CD14-positive monocyte (primary cell): Measurements from ENCODE around the gene FGGY. TPM values are rescaled to one million over a fixed set of nuclear protein-coding genes. Genes with fewer than 3 reads are reported as not detected.

ENCODE experiments used
- DNase-seq, 3 donors: peaks; one replicate each; pipeline ENCODE4 v3.0.0-alpha.2; 2011 to 2022
- H2AFZ ChIP-seq: 2 replicates; pipeline ENCODE4 v1.6.0; 2012; ENCODE audit warnings: mild to moderate bottlenecking, low read depth, low read length, inconsistent platforms; ENCODE audit not compliant: insufficient read depth, poor library complexity, severe bottlenecking
- H3K27ac ChIP-seq, 2 donors: 1 replicate in 1 of 2; 2 replicates in 1 of 2; pipeline ENCODE4 v1.5.1; 2012 to 2013; ENCODE audit warnings: low read length in 2 of 2, control low read depth in 1 of 2, inconsistent platforms in 1 of 2, low read depth in 1 of 2, mild to moderate bottlenecking in 1 of 2
- H3K27me3 ChIP-seq, 2 donors: one replicate each; pipeline versions ENCODE4 v1.6.0 to v1.6.1; 2011 to 2013; ENCODE audit warnings: low read length in 2 of 2; ENCODE audit not compliant: control insufficient read depth in 2 of 2, insufficient read depth in 2 of 2
- H3K36me3 ChIP-seq, 2 donors: replicated peaks in 1 of 2; 1 replicate in 1 of 2; 2 replicates in 1 of 2; pipeline versions ENCODE4 v1.5.1 to v1.6.1; 2012 to 2013; ENCODE audit warnings: low read length in 2 of 2, control low read depth in 1 of 2, inconsistent platforms in 1 of 2, mild to moderate bottlenecking in 1 of 2; ENCODE audit not compliant: insufficient read depth in 2 of 2, control insufficient read depth in 1 of 2
- H3K4me1 ChIP-seq, 2 donors: 1 replicate in 1 of 2; 2 replicates in 1 of 2; pipeline versions ENCODE4 v1.5.1 to v1.6.1; 2012 to 2013; ENCODE audit warnings: low read length in 2 of 2, control low read depth in 1 of 2, inconsistent platforms in 1 of 2, mild to moderate bottlenecking in 1 of 2, moderate library complexity in 1 of 2; ENCODE audit not compliant: insufficient read depth in 2 of 2, control insufficient read depth in 1 of 2
- H3K4me2 ChIP-seq: replicated peaks from 2 replicates; pipeline ENCODE3; 2012; ENCODE audit warnings: low read length, moderate library complexity, mild to moderate bottlenecking; ENCODE audit not compliant: poor library complexity, severe bottlenecking; ENCODE audit errors: extremely low read depth
- H3K4me3 ChIP-seq, 3 experiments: fragments of 200-600 bp in 1 of 3; sonication (generic) in 1 of 3; replicated peaks in 1 of 3; 1 replicate in 2 of 3; 2 replicates in 1 of 3; pipeline ENCODE4 v1.5.1; 2011 to 2013; ENCODE audit warnings: low read length in 3 of 3, mild to moderate bottlenecking in 3 of 3, control low read depth in 2 of 3, low read depth in 2 of 3, inconsistent platforms in 1 of 3, moderate library complexity in 1 of 3
- H3K79me2 ChIP-seq: 2 replicates; pipeline ENCODE4 v1.6.0; 2012; ENCODE audit warnings: mild to moderate bottlenecking, control low read depth, inconsistent platforms, low read length, moderate library complexity; ENCODE audit not compliant: insufficient read depth
- H3K9ac ChIP-seq: 2 replicates; pipeline ENCODE4 v1.6.0; 2017; ENCODE audit warnings: low read length, mild to moderate bottlenecking; ENCODE audit not compliant: insufficient read depth, poor library complexity, severe bottlenecking
- H3K9me3 ChIP-seq, 2 donors: replicated peaks in 1 of 2; 1 replicate in 1 of 2; 2 replicates in 1 of 2; pipeline versions ENCODE4 v1.5.1 to v1.6.1; 2012 to 2013; ENCODE audit warnings: low read length in 2 of 2, control low read depth in 1 of 2; ENCODE audit not compliant: control insufficient read depth in 1 of 2, insufficient read depth in 1 of 2
- H4K20me1 ChIP-seq: 2 replicates; pipeline ENCODE4 v1.6.0; 2012; ENCODE audit warnings: mild to moderate bottlenecking, low read length, control low read depth, moderate library complexity; ENCODE audit not compliant: insufficient read depth
- H3K27ac Mint-ChIP-seq, 7 donors: one replicate each; pipeline ENCODE4 v1.8.0; 2020; ENCODE audit warnings: mild to moderate bottlenecking in 7 of 7, mixed read lengths in 7 of 7, moderate library complexity in 6 of 7, inconsistent platforms in 2 of 7
- H3K27me3 Mint-ChIP-seq, 3 donors: one replicate each; pipeline ENCODE4 v1.8.0; 2021 to 2022; ENCODE audit warnings: low read depth in 3 of 3, mild to moderate bottlenecking in 3 of 3, mixed read lengths in 3 of 3, moderate library complexity in 3 of 3, inconsistent platforms in 1 of 3
- H3K36me3 Mint-ChIP-seq, 2 donors: one replicate each; pipeline ENCODE4 v1.8.0; 2020; ENCODE audit warnings: mixed read lengths in 2 of 2, inconsistent platforms in 1 of 2, mild to moderate bottlenecking in 1 of 2
- H3K4me1 Mint-ChIP-seq: one replicate; pipeline ENCODE4 v1.8.0; 2020; ENCODE audit warnings: mild to moderate bottlenecking, mixed read lengths
- H3K4me3 Mint-ChIP-seq, 2 donors: one replicate each; pipeline ENCODE4 v1.8.0; 2020; ENCODE audit warnings: mild to moderate bottlenecking in 2 of 2, mixed read lengths in 2 of 2, moderate library complexity in 1 of 2
- H3K9me3 Mint-ChIP-seq, 7 donors: one replicate each; pipeline ENCODE4 v1.8.0; 2020 to 2022; ENCODE audit warnings: mixed read lengths in 7 of 7, mild to moderate bottlenecking in 6 of 7, moderate library complexity in 6 of 7, inconsistent platforms in 2 of 7
- WGBS: methylation state at CpG from one replicate; pipeline ENCODE4 v1.1.5; 2013; ENCODE audit warnings: missing lambda C conversion rate; ENCODE audit not compliant: insufficient coverage; 5-methylcytosine and 5-hydroxymethylcytosine counted together
- intact Hi-C, 2 donors: fragments of 100-400 bp; cut with micrococcal nuclease; formaldehyde crosslinking; loops; one replicate each; pipeline versions ENCODE4 v1.15.0 to v1.15.1; 2023
- polyA plus RNA-seq, 3 donors: library from polyadenylated mRNA; depleted of rRNA in 1 of 3; unstranded in 2 of 3; stranded (reverse) in 1 of 3; fragments of 300-500 nt in 2 of 3; fragments of >200 nt in 1 of 3; fragmentation: Illumina TruSeq in 2 of 3; gene quantifications; 1 replicate in 2 of 3; 2 replicates in 1 of 3; pipeline ENCODE4 v1.2.3, GENCODE V29; 2012 to 2021
- TF ChIP-seq, protein P1 (sequence below): fragments of 200-600 bp; IDR thresholded peaks from one replicate; pipeline ENCODE4 v1.8.0; 2022; ENCODE audit warnings: antibody characterized with exemption, mild to moderate bottlenecking

FGGY gene
- polyA plus RNA-seq, 3 donors, result 2.3 to 4.3 (median 2.9) TPM

DNA sequence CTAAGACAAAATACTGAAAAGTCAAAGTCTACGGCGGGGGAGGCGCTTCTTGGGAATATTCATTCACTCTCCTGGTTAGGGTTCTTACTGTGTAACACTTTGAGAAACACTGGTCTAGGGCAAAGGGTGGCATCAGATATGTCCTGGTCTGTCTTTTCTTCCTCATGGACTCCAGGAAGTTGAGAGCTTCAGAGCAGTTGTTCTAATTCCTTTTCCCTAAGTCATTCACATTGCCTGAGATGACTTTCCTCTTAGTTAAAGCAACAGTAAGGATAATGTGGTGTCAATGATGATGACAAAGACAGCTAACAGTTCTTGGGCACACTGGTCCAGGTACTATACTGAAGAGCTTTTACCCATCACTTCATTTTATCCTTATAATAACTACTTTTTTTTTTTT lies 27.0 kb downstream of the FGGY start:
- Mint-ChIP-seq H3K27ac (no peak overlapping the region), H3K9me3 (peaks cover 0 to 12% (median 7%) of the 10 kb centered on the region in 7 donors), H3K27me3 (peaks cover 0 to 2% (median 0%) of the 10 kb centered on the region in 3 donors), H3K36me3 (peaks cover 2 to 4% of the 10 kb centered on the region in 2 donors), H3K4me3 (no peak overlapping the region), H3K4me1 (peaks cover 10% of the 10 kb centered on the region)
- no peak for DNase-seq
- H3K36me3 ChIP-seq, result no peaks in the 10 kb centered on the region
- H3K9ac ChIP-seq, result no peak overlapping the region
- H3K9me3 ChIP-seq, result no peaks in the 10 kb centered on the region
- H3K4me2 ChIP-seq, result no peak overlapping the region
- H3K79me2 ChIP-seq, result no peaks in the 10 kb centered on the region
- H2AFZ ChIP-seq, result no peak overlapping the region
- H3K27ac ChIP-seq, result no peak overlapping the region
- no peaks in the 10 kb centered on the region for H4K20me1 ChIP-seq
- H3K4me1 ChIP-seq, result peaks cover 8 to 10% of the 10 kb centered on the region in 2 donors
- no peak overlapping the region for H3K4me3 ChIP-seq
- no CpG with 5 or more reads among the region's 3 CpGs for WGBS
- intact Hi-C loops, result no loop called here
- no peaks in the 10 kb centered on the region for H3K27me3 ChIP-seq
- TF ChIP-seq, protein P1, sequence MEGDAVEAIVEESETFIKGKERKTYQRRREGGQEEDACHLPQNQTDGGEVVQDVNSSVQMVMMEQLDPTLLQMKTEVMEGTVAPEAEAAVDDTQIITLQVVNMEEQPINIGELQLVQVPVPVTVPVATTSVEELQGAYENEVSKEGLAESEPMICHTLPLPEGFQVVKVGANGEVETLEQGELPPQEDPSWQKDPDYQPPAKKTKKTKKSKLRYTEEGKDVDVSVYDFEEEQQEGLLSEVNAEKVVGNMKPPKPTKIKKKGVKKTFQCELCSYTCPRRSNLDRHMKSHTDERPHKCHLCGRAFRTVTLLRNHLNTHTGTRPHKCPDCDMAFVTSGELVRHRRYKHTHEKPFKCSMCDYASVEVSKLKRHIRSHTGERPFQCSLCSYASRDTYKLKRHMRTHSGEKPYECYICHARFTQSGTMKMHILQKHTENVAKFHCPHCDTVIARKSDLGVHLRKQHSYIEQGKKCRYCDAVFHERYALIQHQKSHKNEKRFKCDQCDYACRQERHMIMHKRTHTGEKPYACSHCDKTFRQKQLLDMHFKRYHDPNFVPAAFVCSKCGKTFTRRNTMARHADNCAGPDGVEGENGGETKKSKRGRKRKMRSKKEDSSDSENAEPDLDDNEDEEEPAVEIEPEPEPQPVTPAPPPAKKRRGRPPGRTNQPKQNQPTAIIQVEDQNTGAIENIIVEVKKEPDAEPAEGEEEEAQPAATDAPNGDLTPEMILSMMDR, result no peak

DNA sequence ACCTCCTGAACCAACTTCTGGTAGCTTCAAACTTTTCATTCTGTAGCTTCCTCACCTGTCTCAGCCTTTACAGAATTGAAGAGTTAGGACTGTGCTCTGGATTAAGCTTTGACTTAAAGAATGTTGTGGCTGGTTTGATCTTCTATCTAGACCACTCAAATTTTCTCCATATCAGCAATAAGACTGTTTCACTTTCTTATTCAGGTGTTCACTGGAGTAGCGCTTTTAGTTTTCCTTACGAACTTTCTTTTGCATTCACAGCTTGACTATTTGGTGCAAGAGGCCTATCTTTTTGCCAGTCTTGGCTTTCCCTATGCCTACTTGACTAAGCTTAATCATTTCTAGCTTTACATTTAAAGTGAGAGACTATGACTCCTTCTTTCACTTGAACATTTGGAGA lies 31.5 kb downstream of the FGGY start:
- Histone ChIP-seq H3K9ac (no peak overlapping the region), H3K27me3 (no peaks in the 10 kb centered on the region), H3K4me2 (no peak overlapping the region), H3K36me3 (no peaks in the 10 kb centered on the region), H2AFZ (no peak overlapping the region), H3K4me3 (no peak overlapping the region), H3K27ac (no peak overlapping the region), H4K20me1 (no peaks in the 10 kb centered on the region), H3K9me3 (no peaks in the 10 kb centered on the region), H3K79me2 (no peaks in the 10 kb centered on the region), H3K4me1 (peaks cover 6% of the 10 kb centered on the region in 2 donors)
- no peak overlapping the region for H3K27ac Mint-ChIP-seq
- TF ChIP-seq, protein P1, result no peak
- peaks cover 2 to 7% of the 10 kb centered on the region in 2 donors for H3K36me3 Mint-ChIP-seq
- H3K27me3 Mint-ChIP-seq, result peaks cover 0 to 4% (median 0%) of the 10 kb centered on the region in 3 donors
- WGBS, result 100% methylated on average over 1 of the region's 2 CpGs
- H3K4me3 Mint-ChIP-seq, result no peak overlapping the region
- H3K9me3 Mint-ChIP-seq, result peaks cover 0 to 12% (median 7%) of the 10 kb centered on the region in 7 donors
- peaks cover 6% of the 10 kb centered on the region for H3K4me1 Mint-ChIP-seq
- intact Hi-C loops, result no loop called here
- DNase-seq, result no peak
